DMS114 treated with DMSO at 0.1 percent for 48 hours (cell line): ENCODE measurements around the gene CPZ.
"Not testable (repeated sequence)": the region's sequence is repeated elsewhere in the genome, so short reads cannot be mapped to it uniquely, and the experiment has no call there.

Experiments
- DNase-seq: peaks from one replicate; lab custom pipeline; 2025; ENCODE audit not compliant: unreplicated experiment; lab: John Stamatoyannopoulos, UW

Gene CPZ

GRCh38 chr4:8556341-8557150 lies 36.0 kb upstream of the CPZ start:
- DNase-seq: no peak

GRCh38 chr4:8557151-8558076 lies 35.2 kb upstream of the CPZ start:
- DNase-seq: no peak

- no peak for DNase-seq
Measured at GRCh38 chr4:8558080-8558960, 34.2 kb upstream of the CPZ start.

GRCh38 chr4:8559011-8559410 lies 33.6 kb upstream of the CPZ start:
- DNase-seq: no peak

- no peak for DNase-seq
Measured at GRCh38 chr4:8559524-8560264, 32.9 kb upstream of the CPZ start.

- DNase-seq: no peak
Measured at GRCh38 chr4:8560265-8561047, 32.1 kb upstream of the CPZ start.

- no peak for DNase-seq
Measured at GRCh38 chr4:8564595-8564994, 28.0 kb upstream of the CPZ start.

- DNase-seq: no peak
Measured at GRCh38 chr4:8568068-8568668, 24.4 kb upstream of the CPZ start.

GRCh38 chr4:8570201-8570600 lies 22.4 kb upstream of the CPZ start:
- no peak for DNase-seq

- no peak for DNase-seq
Measured at GRCh38 chr4:8571702-8572685, 20.6 kb upstream of the CPZ start.

- DNase-seq: no peak
Measured at GRCh38 chr4:8573266-8573665, 19.3 kb upstream of the CPZ start.

- no peak for DNase-seq
Measured at GRCh38 chr4:8574796-8575370, 17.7 kb upstream of the CPZ start.

- DNase-seq: no peak
Measured at GRCh38 chr4:8575457-8575856, 17.1 kb upstream of the CPZ start.

GRCh38 chr4:8576591-8576990 lies 16.0 kb upstream of the CPZ start:
- not testable (repeated sequence) for DNase-seq

GRCh38 chr4:8577046-8577445 lies 15.5 kb upstream of the CPZ start:
- no peak for DNase-seq

- no peak for DNase-seq
Measured at GRCh38 chr4:8577972-8578371, 14.6 kb upstream of the CPZ start.

- no peak for DNase-seq
Measured at GRCh38 chr4:8578717-8579116, 13.8 kb upstream of the CPZ start.
